RPMI7951 (cell line): ENCODE measurements around the gene ABHD1. TPM values are rescaled to one million over a fixed set of nuclear protein-coding genes. Genes with fewer than 3 reads are reported as not detected.
A peak's percentile ranks its signal among the peaks of the same experiment; 100 is the strongest.

ENCODE experiments used
- DNase-seq: peaks from one replicate; pipeline ENCODE4 v3.0.0-alpha.2; 2012; ENCODE audit warnings: low read depth
- total RNA-seq: library from RNA; depleted of rRNA; stranded (reverse); fragments of >200 nt; shearing (Covaris generic); gene quantifications from 2 replicates; pipeline ENCODE4 v1.2.3, GENCODE V29; 2014

Gene ABHD1
- total RNA-seq, 1 experiment from 2014 or later: 0.12 TPM

GRCh38 chr2:27135478-27135955 lies 11.9 kb downstream of the ABHD1 start:
- DNase-seq: no peak

GRCh38 chr2:27136751-27137150 lies 13.1 kb downstream of the ABHD1 start:
- DNase-seq: no peak

- DNase-seq: no peak
Observed at GRCh38 chr2:27137322-27137935, 13.8 kb downstream of the ABHD1 start.

- DNase-seq: no peak
Observed at GRCh38 chr2:27138111-27138510, 14.5 kb downstream of the ABHD1 start.

- DNase-seq: no peak
Observed at GRCh38 chr2:27139310-27139709, 15.7 kb downstream of the ABHD1 start, which contains the start of gene PRR30. PRR30 (minus strand) TSS chr2:27139410; CDS start chr2:27138329, 1,081 bp downstream.

- DNase-seq: no peak
Observed at GRCh38 chr2:27143285-27143684, 19.7 kb downstream of the ABHD1 start.

GRCh38 chr2:27145682-27146081 lies 22.1 kb downstream of the ABHD1 start:
- no peak for DNase-seq

- no peak for DNase-seq
Observed at GRCh38 chr2:27147935-27148334, 24.3 kb downstream of the ABHD1 start.

GRCh38 chr2:27148801-27149439 lies 25.3 kb downstream of the ABHD1 start, which contains the start of gene TCF23:
TCF23 (plus strand) TSS chr2:27149004; CDS start chr2:27149134, 130 bp downstream.
- DNase-seq: no peak

- no peak for DNase-seq
Observed at GRCh38 chr2:27149570-27150405, 26.2 kb downstream of the ABHD1 start.

GRCh38 chr2:27150639-27151230 lies 27.1 kb downstream of the ABHD1 start:
- DNase-seq: no peak

GRCh38 chr2:27152102-27152795 lies 28.6 kb downstream of the ABHD1 start:
- no peak for DNase-seq

- no peak for DNase-seq
Observed at GRCh38 chr2:27152796-27153464, 29.3 kb downstream of the ABHD1 start.

- DNase-seq: no peak
Observed at GRCh38 chr2:27154488-27154887, 30.9 kb downstream of the ABHD1 start.

GRCh38 chr2:27155069-27155520 lies 31.5 kb downstream of the ABHD1 start:
- DNase-seq: no peak

GRCh38 chr2:27158468-27158867 lies 34.9 kb downstream of the ABHD1 start:
- DNase-seq: no peak

GRCh38 chr2:27159271-27159670 lies 35.7 kb downstream of the ABHD1 start:
- no peak for DNase-seq

- no peak for DNase-seq
Observed at GRCh38 chr2:27160191-27160590, 36.6 kb downstream of the ABHD1 start.

- DNase-seq: peak; percentile 37
Observed at GRCh38 chr2:27162151-27163121, 38.8 kb downstream of the ABHD1 start.
